Activated CD8-positive, alpha-beta memory T cell treated with anti-CD3 and anti-CD28 coated beads for 24 hours (primary cell): ENCODE measurements around the gene NPC1L1.

Source experiments
- DNase-seq: peaks from one replicate; pipeline ENCODE4 v3.0.0-alpha.2; 2020

NPC1L1 gene

GRCh38 chr7:44505595-44505994, 35.5 kb downstream of the NPC1L1 start:
- no peak for DNase-seq

- DNase-seq: no peak
Observed at GRCh38 chr7:44498230-44498954, 42.7 kb downstream of the NPC1L1 start.

GRCh38 chr7:44497155-44498027, 43.7 kb downstream of the NPC1L1 start:
- DNase-seq: no peak

GRCh38 chr7:44496385-44496784, 44.7 kb downstream of the NPC1L1 start:
- DNase-seq: no peak

- no peak for DNase-seq
Observed at GRCh38 chr7:44494960-44495359, 46.2 kb downstream of the NPC1L1 start.

GRCh38 chr7:44491229-44491628, 49.9 kb downstream of the NPC1L1 start:
- DNase-seq: no peak

GRCh38 chr7:44490351-44491200, 50.6 kb downstream of the NPC1L1 start, which contains the start of gene NUDCD3:
Gene NUDCD3, minus strand, starts transcription at chr7:44490658. Its CDS starts 58 bp downstream, at chr7:44490600.
- peak; percentile 93 for DNase-seq

GRCh38 chr7:44489955-44490350, 51.2 kb downstream of the NPC1L1 start:
- DNase-seq: no peak

GRCh38 chr7:44488955-44489354, 52.2 kb downstream of the NPC1L1 start:
- DNase-seq: no peak

GRCh38 chr7:44486693-44487092, 54.4 kb downstream of the NPC1L1 start:
- no peak for DNase-seq

GRCh38 chr7:44486001-44486400, 55.1 kb downstream of the NPC1L1 start:
- DNase-seq: no peak

GRCh38 chr7:44484482-44485313, 56.4 kb downstream of the NPC1L1 start:
- DNase-seq: no peak

GRCh38 chr7:44482502-44483485, 58.3 kb downstream of the NPC1L1 start:
- DNase-seq: no peak

- DNase-seq: no peak
Observed at GRCh38 chr7:44477938-44478337, 63.2 kb downstream of the NPC1L1 start.

GRCh38 chr7:44477063-44477830, 63.9 kb downstream of the NPC1L1 start:
- peak; percentile 79 for DNase-seq

GRCh38 chr7:44476313-44476712, 64.8 kb downstream of the NPC1L1 start:
- DNase-seq: no peak

GRCh38 chr7:44473295-44473694, 67.8 kb downstream of the NPC1L1 start:
- no peak for DNase-seq

GRCh38 chr7:44472843-44473242, 68.3 kb downstream of the NPC1L1 start:
- no peak for DNase-seq

- DNase-seq: no peak
Observed at GRCh38 chr7:44471850-44472249, 69.3 kb downstream of the NPC1L1 start.

- no peak for DNase-seq
Observed at GRCh38 chr7:44471436-44471835, 69.7 kb downstream of the NPC1L1 start.
